GM12801 (cell line): ENCODE data around the gene CLDND2.

Experiments used
- CTCF ChIP-seq: IDR thresholded peaks from one replicate; pipeline ENCODE4 v1.5.1; 2011; ENCODE audit warnings: control low read depth; ENCODE audit not compliant: insufficient read length; ENCODE audit errors: extremely low read depth

CLDND2 gene

GRCh38 chr19:51339313-51339686 lies 29.5 kb downstream of the CLDND2 start:
- no peak for TF ChIP-seq CTCF

GRCh38 chr19:51338563-51339312 lies 30.1 kb downstream of the CLDND2 start:
- no peak for TF ChIP-seq CTCF

GRCh38 chr19:51337861-51338562 lies 30.8 kb downstream of the CLDND2 start:
- TF ChIP-seq CTCF, result no peak

GRCh38 chr19:51337141-51337860 lies 31.5 kb downstream of the CLDND2 start:
- no peak for TF ChIP-seq CTCF

- no peak for TF ChIP-seq CTCF
Observed at GRCh38 chr19:51333836-51334460, 34.9 kb downstream of the CLDND2 start.

GRCh38 chr19:51331716-51332115 lies 37.1 kb downstream of the CLDND2 start:
- TF ChIP-seq CTCF, result no peak

- TF ChIP-seq CTCF, result no peak
Observed at GRCh38 chr19:51331193-51331592, 37.6 kb downstream of the CLDND2 start.
